K562 (cell line): Measurements from ENCODE around the gene LY6G6F. TPM values are rescaled to one million over a fixed set of nuclear protein-coding genes. Genes with fewer than 3 reads are reported as not detected.
A peak's percentile ranks its signal among the peaks of the same experiment; 100 is the strongest.

Experiments
- ATAC-seq: fragments of 200-7000 bp; cut with Tn5 transposase; 3 replicates; pipeline ENCODE4 v1.9.1; 2020; ENCODE audit warnings: moderate library complexity
- BruUV-seq: library from RNA; stranded (reverse); fragments of 400-500 nt; replicated peaks from 2 replicates; lab custom pipeline; 2021; lab: Mats Ljungman, UMichigan
- CTCF ChIA-PET: fragments of 300-600 bp; formaldehyde crosslinking; extraction: SDS; loops from one replicate; lab custom pipeline; 2021; ENCODE audit warnings: low intra/inter-chr PET ratio; lab: Yijun Ruan, JAX
- POLR2A ChIA-PET: fragments of 300-600, 350-650 bp; sonication (Branson Sonifier 250); formaldehyde crosslinking; extraction: SDS; loops from one replicate; lab custom pipeline; 2021; ENCODE audit warnings: antibody characterized with exemption, inconsistent platforms; lab: Yijun Ruan, JAX
- DNase-seq, 4 experiments: peaks; one replicate each; pipeline versions ENCODE4 v3.0.0 to v3.0.0-alpha.2; 2011 to 2018; ENCODE audit warnings: low spot score in 3 of 4, mixed read lengths in 3 of 4; ENCODE audit errors: extremely low read depth in 1 of 4
- FAIRE-seq: peaks from 2 replicates; lab custom pipeline; 2011; peaks lifted over from hg19 to GRCh38; lab: Jason Lieb, UNC
- H2AFZ ChIP-seq: 2 replicates; pipeline ENCODE4 v1.6.0; 2011; ENCODE audit warnings: low read depth, low read length, control low read depth, inconsistent platforms
- H3K27ac ChIP-seq: fragments of 200-600 bp; 3 replicates; pipeline ENCODE4 v1.8.0; 2011; ENCODE audit warnings: low read depth, mild to moderate bottlenecking, control low read depth, inconsistent platforms, low read length, moderate library complexity, mixed read lengths; ENCODE audit errors: extremely low read depth
- H3K27me3 ChIP-seq, 2 experiments: fragments of 300-600 bp in 1 of 2; 2 replicates in 1 of 2; 3 replicates in 1 of 2; pipeline versions ENCODE4 v1.6.0 to v1.8.0; 2011; ENCODE audit warnings: inconsistent platforms in 2 of 2, low read length in 2 of 2, mild to moderate bottlenecking in 1 of 2, mixed read lengths in 1 of 2, moderate library complexity in 1 of 2; ENCODE audit not compliant: control insufficient read depth in 2 of 2, insufficient read depth in 2 of 2
- H3K36me3 ChIP-seq: fragments of 300-600 bp; 3 replicates; pipeline ENCODE4 v1.8.0; 2011; ENCODE audit warnings: mild to moderate bottlenecking, low read length, inconsistent platforms; ENCODE audit not compliant: control insufficient read depth, insufficient read depth
- H3K4me1 ChIP-seq, 2 experiments: fragments of 200-600 bp in 1 of 2; replicated peaks in 1 of 2; 2 replicates in 1 of 2; 3 replicates in 1 of 2; pipeline versions ENCODE4 v1.5.1 to v1.8.0; 2011; ENCODE audit warnings: inconsistent platforms in 2 of 2, low read length in 2 of 2, mild to moderate bottlenecking in 1 of 2, mixed read lengths in 1 of 2, moderate library complexity in 1 of 2; ENCODE audit not compliant: control insufficient read depth in 2 of 2, insufficient read depth in 2 of 2
- H3K4me2 ChIP-seq: 2 replicates; pipeline ENCODE4 v1.6.1; 2011; ENCODE audit warnings: low read length, control low read depth, inconsistent platforms, mixed read lengths; ENCODE audit not compliant: insufficient read depth
- H3K4me3 ChIP-seq: fragments of 200-600 bp; sonication (generic), shearing (Covaris generic); 2 replicates; pipeline ENCODE4 v1.5.1; 2016; ENCODE audit warnings: control low read depth, inconsistent platforms
- H3K79me2 ChIP-seq: fragments of 200-600 bp; 3 replicates; pipeline ENCODE4 v1.8.0; 2011; ENCODE audit warnings: low read length, inconsistent platforms; ENCODE audit not compliant: control insufficient read depth, insufficient read depth
- H3K9ac ChIP-seq, 2 experiments: 2 replicates each; pipeline versions ENCODE4 v1.6.0 to v1.6.1; 2011; ENCODE audit warnings: low read depth in 2 of 2, low read length in 2 of 2, control low read depth in 1 of 2, inconsistent platforms in 1 of 2, mild to moderate bottlenecking in 1 of 2, mixed read lengths in 1 of 2; ENCODE audit not compliant: insufficient read depth in 1 of 2
- H3K9me1 ChIP-seq: one replicate; pipeline ENCODE4 v1.6.0; 2011; ENCODE audit warnings: inconsistent platforms, mild to moderate bottlenecking, low read length, moderate library complexity; ENCODE audit not compliant: control insufficient read depth, insufficient read depth
- H3K9me3 ChIP-seq: replicated peaks from 2 replicates; pipeline ENCODE4 v1.5.1; 2011; ENCODE audit warnings: low read depth, low read length, inconsistent platforms; ENCODE audit not compliant: control insufficient read depth, insufficient read depth
- H4K20me1 ChIP-seq: replicated peaks from 2 replicates; pipeline ENCODE4 v1.6.1; 2011; ENCODE audit warnings: low read length, inconsistent platforms, mixed read lengths; ENCODE audit not compliant: control insufficient read depth, insufficient read depth
- AFF1 ChIP-seq, 2 experiments: fragments of 450-650 bp; IDR thresholded peaks; 2 replicates each; pipeline ENCODE4 v1.6.1; 2018; ENCODE audit warnings: mild to moderate bottlenecking in 2 of 2, low read depth in 1 of 2; ENCODE audit not compliant: partially characterized antibody in 2 of 2
- ATF7 ChIP-seq: fragments of 450-650 bp; IDR thresholded peaks from 2 replicates; pipeline ENCODE4 v1.7.1; 2014; ENCODE audit warnings: mild to moderate bottlenecking, moderate library complexity
- CBX8 ChIP-seq: fragments of 200-600 bp; sonication (generic); IDR thresholded peaks from 2 replicates; pipeline ENCODE4 v1.6.1; 2012; ENCODE audit warnings: borderline replicate concordance, mixed run types, low read depth, mild to moderate bottlenecking, moderate library complexity, mixed read lengths, low read length, control low read depth, inconsistent platforms; ENCODE audit not compliant: poor library complexity, severe bottlenecking; ENCODE audit errors: extremely low read depth
- CREB3 ChIP-seq: fragments of 450-650 bp; conservative IDR thresholded peaks from 2 replicates; pipeline ENCODE4 v1.6.1; 2016; ENCODE audit warnings: missing genetic modification characterization, low read depth, mild to moderate bottlenecking, missing compliant biosample characterization, moderate library complexity
- MYC ChIP-seq, 2 experiments: fragments of 250-450 bp in 1 of 2; sonication (Bioruptor Pico) in 1 of 2; IDR thresholded peaks; 2 replicates each; pipeline versions ENCODE4 v1.5.1 to v1.6.1; 2012 to 2021; ENCODE audit warnings: low read depth in 2 of 2, borderline replicate concordance in 1 of 2, improper control_type of control experiment in 1 of 2, low read length in 1 of 2, mild to moderate bottlenecking in 1 of 2, moderate library complexity in 1 of 2
- SETDB1 ChIP-seq: IDR thresholded peaks from one replicate; pipeline ENCODE4 v1.6.1; 2012; ENCODE audit warnings: low read length, control low read depth, inconsistent platforms
- SMAD1 ChIP-seq: fragments of 150-350 bp; IDR thresholded peaks from 2 replicates; pipeline ENCODE4 v1.6.1; 2014; ENCODE audit warnings: low read length, low read depth; ENCODE audit not compliant: partially characterized antibody
- THRB ChIP-seq: fragments of 450-650 bp; formaldehyde crosslinking; conservative IDR thresholded peaks from 2 replicates; pipeline ENCODE4 v1.4.0; 2022; ENCODE audit warnings: mild to moderate bottlenecking, missing genetic modification characterization
- ZNF311 ChIP-seq: fragments of 250-450 bp; sonication (Bioruptor Pico); IDR thresholded peaks from 2 replicates; pipeline ENCODE4 v1.4.0; 2020; ENCODE audit warnings: mild to moderate bottlenecking, moderate library complexity
- ZNF695 ChIP-seq: fragments of 450-650 bp; formaldehyde crosslinking; IDR thresholded peaks from 2 replicates; pipeline ENCODE4 v1.4.0; 2020; ENCODE audit warnings: mild to moderate bottlenecking, moderate library complexity
- ZNF699 ChIP-seq: fragments of 250-450 bp; sonication (Bioruptor Pico); IDR thresholded peaks from 2 replicates; pipeline ENCODE4 v1.8.0; 2021; ENCODE audit warnings: mild to moderate bottlenecking, moderate library complexity; ENCODE audit not compliant: insufficient replicate concordance
- WGBS: fragments of 100-300 bp; shearing (Covaris generic); methylation state at CpG from one replicate; pipeline ENCODE4 v1.1.6; 2016; ENCODE audit warnings: low coverage, mixed read lengths; ENCODE audit not compliant: insufficient coverage; ENCODE audit errors: missing lambda C conversion rate; 5-methylcytosine and 5-hydroxymethylcytosine counted together
- in situ Hi-C: fragments of 300-500 bp; cut with MboI; formaldehyde crosslinking; loops from 4 replicates; pipeline ENCODE4 v1.15.0; 2018; ENCODE audit warnings: inconsistent platforms, mixed read lengths
- intact Hi-C: fragments of 100-400 bp; cut with micrococcal nuclease; formaldehyde crosslinking; loops from 2 replicates; pipeline ENCODE4 v1.14.2; 2022
- polyA plus RNA-seq, 8 experiments: library from polyadenylated mRNA; depleted of rRNA in 4 of 8; stranded (reverse) in 5 of 8; unstranded in 3 of 8; fragments of >200 nt; fragmentation: Nextera tagmentation in 2 of 8; fragmentation: Illumina TruSeq in 1 of 8; extraction: Ambion mirVana in 2 of 8; extraction: Trizol in 1 of 8; gene quantifications; 2 replicates each; pipeline versions ENCODE4 v1.2.1 to v1.2.3, GENCODE V29; 2011 to 2014; ENCODE audit warnings: inconsistent platforms in 1 of 8, missing spikeins in 1 of 8
- total RNA-seq, 7 experiments: library from RNA; depleted of rRNA in 6 of 7; stranded (reverse); fragments of >200 nt in 6 of 7; fragmentation: Illumina TruSeq in 2 of 7; extraction: Trizol in 2 of 7; gene quantifications; 2 replicates each; pipeline versions ENCODE4 v1.2.1 to v1.2.3, GENCODE V29; 2011 to 2021; ENCODE audit warnings: low replicate concordance in 1 of 7

The LY6G6F gene
- total and polyA plus RNA-seq, 9 of the 15 experiments (the other 6 are each of a cell fraction or from before 2014, with no cell fraction given) = 0.14 to 0.50 (median 0.28) TPM; not detected in 2

- TF ChIP-seq THRB (CRISPR knock-in tag) (peak; percentile 76; the same call in 1 of the 2 replicates), ZNF311 (no peak), CBX8 (no peak), SETDB1 (no peak)
- TF ChIP-seq, all 486 proteins: peak for 19
These were observed 24.0 kb downstream of the LY6G6F start (continued) for GRCh38 chr6:31730631-31731086.

- H3K4me2 ChIP-seq = no peak overlapping the region
- ATAC-seq (no peak), DNase-seq (no peak), FAIRE-seq (no peak)
- peaks cover 5% of the 10 kb centered on the region for H3K9me1 ChIP-seq
- 69% methylated on average over 3 of the region's 3 CpGs for WGBS
- H4K20me1 ChIP-seq = peaks cover 24% of the 10 kb centered on the region
- peaks cover 43 to 59% of the 10 kb centered on the region in 2 experiments for H3K4me1 ChIP-seq
- no peaks in the 10 kb centered on the region for H3K9me3 ChIP-seq
- CTCF ChIA-PET = no interaction called here
- in situ Hi-C loops = no loop called here
- H3K36me3 ChIP-seq = peaks cover 72% of the 10 kb centered on the region
- no peak overlapping the region for H3K9ac ChIP-seq
- H3K27me3 ChIP-seq = no peaks in the 10 kb centered on the region
- no TSS peak for BruUV-seq
- no peak overlapping the region for H2AFZ ChIP-seq
- H3K27ac ChIP-seq = peak overlapping the region; percentile 19; the same call in 1 of the 3 replicates
- intact Hi-C loops = loop anchor here (10.0 kb wide), 1 partner anchor 243 kb away; the partner anchor contains the start of gene DXO
- H3K4me3 ChIP-seq = no peak overlapping the region
- peaks cover 65% of the 10 kb centered on the region for H3K79me2 ChIP-seq
- POLR2A ChIA-PET = interaction anchor here (0.6 to 15.0 kb wide), 10 partner anchors 3 to 607 kb away, joined by 3 to 236 read pairs (median 13); partner anchors contain the start of genes ABHD16A, C6orf47, CLIC1 and CSNK2B
- no peak for TF ChIP-seq MYC (IDR thresholded peaks at IDR 0.05; ENCODE audit: low read depth, low read length)
- TF ChIP-seq MYC (CRISPR knock-in tag; IDR thresholded peaks at IDR 0.05; ENCODE audit: borderline replicate concordance, low read depth) = no peak
- TF ChIP-seq ATF7 = no peak
- TF ChIP-seq ZNF695 (CRISPR knock-in tag) = 0 out of 2 replicates have a peak, but pooled peaks have one; percentile 52
- no peak for TF ChIP-seq AFF1 (IDR thresholded peaks at IDR 0.05; ENCODE audit: low read depth in 1 of 2, partially characterized antibody in 2 of 2)
- no peak for TF ChIP-seq CREB3 (tag)
- peak; percentile 14 for TF ChIP-seq SMAD1
- no peak for TF ChIP-seq ZNF699
These were observed 25.4 kb downstream of the LY6G6F start for GRCh38 chr6:31732029-31732428.
